Posterior vena cava (tissue), 2 donors: Measurements from ENCODE around the gene FLRT2. TPM values are rescaled to one million over a fixed set of nuclear protein-coding genes. Genes with fewer than 3 reads are reported as not detected.
A peak's percentile ranks its signal among the peaks of the same experiment; 100 is the strongest.

Experiments
- DNase-seq: peaks from one replicate; pipeline ENCODE4 v3.0.0-alpha.2; 2020; ENCODE audit warnings: low spot score
- intact Hi-C, 2 donors: fragments of 100-400 bp; cut with DNase I; formaldehyde crosslinking; loops; one replicate each; pipeline versions ENCODE4 v1.14.1 to v1.14.2; 2022 to 2023
- total RNA-seq, 2 donors: library from RNA; stranded (reverse); fragmentation: NEBNext Ultra II Directional; extraction: Animal tissue kit (Norgen Biotek cat#: 25700); gene quantifications; one replicate each; pipeline ENCODE4 v1.2.1, GENCODE V29; 2021
- donor health status: DM: yes; HTN: yes; CAD: no.
- donor health status: DM: yes; HTN: yes; CAD: no.

Gene FLRT2
- total RNA-seq, 2 donors from 2014 or later: 16.1 to 59.6 TPM

GRCh38 chr14:85528080-85528896, 1.7 kb upstream of the FLRT2 start:
- DNase-seq: no peak
- intact Hi-C loops: no loop called here

- DNase-seq: no peak
- intact Hi-C loops: no loop called here
These were observed 880 bp upstream of the FLRT2 start for GRCh38 chr14:85528897-85529631.

- intact Hi-C loops: no loop called here
- no peak for DNase-seq
These were observed 682 bp downstream of the FLRT2 start for GRCh38 chr14:85530626-85531025.

GRCh38 chr14:85531141-85531586, 1.2 kb downstream of the FLRT2 start:
- DNase-seq: peak; percentile 90
- intact Hi-C loops: no loop called here

- intact Hi-C loops: no loop called here
These were observed 1.8 kb downstream of the FLRT2 start for GRCh38 chr14:85531587-85532373.

GRCh38 chr14:85532374-85533022, 2.6 kb downstream of the FLRT2 start:
- DNase-seq: no peak
- intact Hi-C loops: no loop called here

More at GRCh38 chr14:85531587-85532373, 1.8 kb downstream of the FLRT2 start:
- peak; percentile 94 for DNase-seq

GRCh38 chr14:85533023-85533860, 3.3 kb downstream of the FLRT2 start:
- intact Hi-C loops: no loop called here
- DNase-seq: peak; percentile 85

GRCh38 chr14:85533861-85534291, 3.9 kb downstream of the FLRT2 start:
- no peak for DNase-seq
- intact Hi-C loops: no loop called here

GRCh38 chr14:85534458-85535293, 4.7 kb downstream of the FLRT2 start:
- intact Hi-C loops: no loop called here
- DNase-seq: no peak

GRCh38 chr14:85535321-85535720, 5.4 kb downstream of the FLRT2 start:
- DNase-seq: no peak
- intact Hi-C loops: no loop called here

GRCh38 chr14:85535991-85536832, 6.3 kb downstream of the FLRT2 start:
- DNase-seq: no peak
- intact Hi-C loops: no loop called here

- no peak for DNase-seq
- intact Hi-C loops: no loop called here
These were observed 6.9 kb downstream of the FLRT2 start for GRCh38 chr14:85536833-85537190.

- intact Hi-C loops: no loop called here
- DNase-seq: no peak
These were observed 7.6 kb downstream of the FLRT2 start for GRCh38 chr14:85537526-85537925.

- intact Hi-C loops: no loop called here
- no peak for DNase-seq
These were observed 8.7 kb downstream of the FLRT2 start for GRCh38 chr14:85538636-85539035.

- DNase-seq: no peak
- intact Hi-C loops: no loop called here
These were observed 9.6 kb downstream of the FLRT2 start for GRCh38 chr14:85539510-85539909.

- intact Hi-C loops: loop anchor here in 1 of 2 donors (5.0 kb wide), 1 partner anchor 825 kb away; no protein-coding TSS in a partner anchor
- no peak for DNase-seq
These were observed 12.7 kb downstream of the FLRT2 start for GRCh38 chr14:85542623-85543022.

- intact Hi-C loops: no loop called here
- no peak for DNase-seq
These were observed 15.8 kb downstream of the FLRT2 start for GRCh38 chr14:85545738-85546137.
